Suprapubic skin (tissue), 4 donors: ENCODE results near the gene SERGEF.

Experiments
- CTCF ChIP-seq, 2 donors: fragments of 200-600 bp in 1 of 2; fragments of 450-650 bp in 1 of 2; sonication (generic) in 1 of 2; IDR thresholded peaks; one replicate each; pipeline ENCODE4 v1.5.1; 2016 to 2019; ENCODE audit warnings: antibody characterized with exemption in 2 of 2, mild to moderate bottlenecking in 1 of 2, moderate library complexity in 1 of 2
- EP300 ChIP-seq: sonication (generic); formaldehyde crosslinking; IDR thresholded peaks from one replicate; pipeline ENCODE4 v1.6.1; 2017; ENCODE audit warnings: antibody characterized with exemption
- POLR2A ChIP-seq, 2 donors: fragments of 450-650 bp; IDR thresholded peaks; one replicate each; pipeline ENCODE4 v1.6.1; 2017; ENCODE audit warnings: antibody characterized with exemption in 2 of 2, mild to moderate bottlenecking in 2 of 2, moderate library complexity in 2 of 2
- POLR2AphosphoS5 ChIP-seq, 3 donors: sonication (generic); formaldehyde crosslinking; IDR thresholded peaks; one replicate each; pipeline ENCODE4 v1.6.1; 2017; ENCODE audit warnings: antibody characterized with exemption in 3 of 3

GRCh38 chr11:17974246-17974645, 38.6 kb downstream of the SERGEF start:
- no peak for TF ChIP-seq CTCF (IDR thresholded peaks at IDR 0.05)
- TF ChIP-seq POLR2A (IDR thresholded peaks at IDR 0.05), result no peak
- TF ChIP-seq POLR2AphosphoS5 (IDR thresholded peaks at IDR 0.05), result no peak
- TF ChIP-seq EP300, result no peak
